ENCODE data around the gene CDH23. TPM values are rescaled to one million over a fixed set of nuclear protein-coding genes. Genes with fewer than 3 reads are reported as not detected.

CDH23 gene
- total RNA-seq, 1 experiment from 2014 or later, result 0.34 TPM

GRCh38 chr10:71467161-71467560 is 70.4 kb downstream of the CDH23 start:
- no peaks in the 10 kb centered on the region for H3K4me1 ChIP-seq
- no peaks in the 10 kb centered on the region for H3K36me3 ChIP-seq (ENCODE audit: control insufficient read depth, insufficient read depth, low read length)
- no peak overlapping the region for H3K4me3 ChIP-seq (ENCODE audit: low read depth, low read length)
- TF ChIP-seq, protein P1, sequence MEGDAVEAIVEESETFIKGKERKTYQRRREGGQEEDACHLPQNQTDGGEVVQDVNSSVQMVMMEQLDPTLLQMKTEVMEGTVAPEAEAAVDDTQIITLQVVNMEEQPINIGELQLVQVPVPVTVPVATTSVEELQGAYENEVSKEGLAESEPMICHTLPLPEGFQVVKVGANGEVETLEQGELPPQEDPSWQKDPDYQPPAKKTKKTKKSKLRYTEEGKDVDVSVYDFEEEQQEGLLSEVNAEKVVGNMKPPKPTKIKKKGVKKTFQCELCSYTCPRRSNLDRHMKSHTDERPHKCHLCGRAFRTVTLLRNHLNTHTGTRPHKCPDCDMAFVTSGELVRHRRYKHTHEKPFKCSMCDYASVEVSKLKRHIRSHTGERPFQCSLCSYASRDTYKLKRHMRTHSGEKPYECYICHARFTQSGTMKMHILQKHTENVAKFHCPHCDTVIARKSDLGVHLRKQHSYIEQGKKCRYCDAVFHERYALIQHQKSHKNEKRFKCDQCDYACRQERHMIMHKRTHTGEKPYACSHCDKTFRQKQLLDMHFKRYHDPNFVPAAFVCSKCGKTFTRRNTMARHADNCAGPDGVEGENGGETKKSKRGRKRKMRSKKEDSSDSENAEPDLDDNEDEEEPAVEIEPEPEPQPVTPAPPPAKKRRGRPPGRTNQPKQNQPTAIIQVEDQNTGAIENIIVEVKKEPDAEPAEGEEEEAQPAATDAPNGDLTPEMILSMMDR (IDR thresholded peaks at IDR 0.05; ENCODE audit: insufficient read depth in 1 of 2, low read depth in 1 of 2, low read length in 1 of 2, severe bottlenecking in 1 of 2, unreplicated experiment in 1 of 2), result no peak
- no peak overlapping the region for H3K4me3 Mint-ChIP-seq (ENCODE audit: unreplicated experiment)
- H3K27me3 Mint-ChIP-seq (ENCODE audit: insufficient read depth, unreplicated experiment), result peaks cover 23% of the 10 kb centered on the region
- no peaks in the 10 kb centered on the region for H3K27me3 ChIP-seq (replicated peaks; ENCODE audit: control insufficient read depth, insufficient read depth, low read length)
- no peaks in the 10 kb centered on the region for H3K9me3 ChIP-seq
- CTCF ChIA-PET, result no interaction called here
- intact Hi-C loops (cut with micrococcal nuclease; ENCODE audit: unreplicated experiment), result loop anchor here (10.0 kb wide), 1 partner anchor 152 kb away; the partner anchor contains the start of gene SLC29A3
- POLR2A ChIA-PET, result no interaction called here
- H3K36me3 Mint-ChIP-seq (ENCODE audit: insufficient read depth, unreplicated experiment), result no peaks in the 10 kb centered on the region
- no peak for DNase-seq
- no peak overlapping the region for H3K27ac Mint-ChIP-seq (ENCODE audit: unreplicated experiment)
- BruUV-seq (replicated peaks), result no TSS peak
- no peaks in the 10 kb centered on the region for H3K4me1 Mint-ChIP-seq (ENCODE audit: low read depth, unreplicated experiment)
- H3K9me3 Mint-ChIP-seq (ENCODE audit: unreplicated experiment), result no peaks in the 10 kb centered on the region

DNA sequence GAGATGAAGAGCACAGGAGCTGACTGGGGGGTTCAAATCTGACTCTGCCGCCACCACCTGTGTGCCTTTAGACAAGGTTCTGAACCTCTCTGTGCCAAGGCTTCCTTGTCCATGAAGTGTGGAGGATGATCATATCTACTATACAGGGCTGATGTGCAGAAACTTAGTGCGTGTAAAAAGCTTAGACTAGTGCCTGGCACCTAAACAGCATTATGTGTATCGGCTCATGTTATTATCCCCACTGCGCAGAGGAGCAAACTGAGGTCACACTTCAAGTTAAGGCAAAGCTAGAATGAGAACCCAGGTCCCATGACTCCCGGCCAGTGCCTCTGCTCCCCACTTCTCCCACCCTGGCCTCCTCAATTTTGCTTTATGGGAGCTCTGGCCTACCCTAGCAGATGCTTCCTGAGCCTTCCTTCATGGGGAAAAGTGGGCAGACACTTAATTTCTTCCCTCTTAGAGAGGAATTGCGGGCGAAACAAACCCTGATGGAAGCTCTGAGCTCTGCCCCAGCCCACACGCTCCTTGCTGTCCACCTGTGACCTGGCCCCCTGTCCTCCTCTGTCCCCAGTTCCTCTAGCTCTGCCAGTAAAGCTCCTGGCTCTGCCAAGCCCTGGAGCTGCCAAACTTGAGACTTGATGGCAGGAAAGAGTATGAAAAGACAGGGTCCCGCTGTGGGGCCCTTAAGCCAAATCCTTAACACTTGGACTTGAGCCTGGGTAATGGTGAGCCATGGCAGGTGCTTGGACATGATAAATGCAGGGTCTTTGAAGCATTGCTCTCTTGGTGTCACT is 71.0 kb downstream of the CDH23 start:
- H3K27me3 Mint-ChIP-seq (ENCODE audit: insufficient read depth, unreplicated experiment), result peaks cover 23% of the 10 kb centered on the region
- ChIA-PET POLR2A (no interaction called here), CTCF (interaction anchor here (0.6 to 1.4 kb wide), 4 partner anchors 28 to 102 kb away, joined by 3 read pairs; no protein-coding TSS in a partner anchor)
- H3K4me1 Mint-ChIP-seq (ENCODE audit: low read depth, unreplicated experiment), result no peaks in the 10 kb centered on the region
- no peak for DNase-seq
- H3K27ac Mint-ChIP-seq (ENCODE audit: unreplicated experiment), result no peak overlapping the region
- H3K4me3 Mint-ChIP-seq (ENCODE audit: unreplicated experiment), result no peak overlapping the region
- Histone ChIP-seq H3K4me1 (no peaks in the 10 kb centered on the region), H3K4me3 (ENCODE audit: low read depth, low read length) (no peak overlapping the region), H3K36me3 (ENCODE audit: control insufficient read depth, insufficient read depth, low read length) (no peaks in the 10 kb centered on the region), H3K9me3 (no peaks in the 10 kb centered on the region), H3K27me3 (replicated peaks; ENCODE audit: control insufficient read depth, insufficient read depth, low read length) (no peaks in the 10 kb centered on the region)
- no peaks in the 10 kb centered on the region for H3K36me3 Mint-ChIP-seq (ENCODE audit: insufficient read depth, unreplicated experiment)
- no peaks in the 10 kb centered on the region for H3K9me3 Mint-ChIP-seq (ENCODE audit: unreplicated experiment)
- no TSS peak for BruUV-seq (replicated peaks)
- TF ChIP-seq, protein P1 (IDR thresholded peaks at IDR 0.05; ENCODE audit: insufficient read depth in 1 of 2, low read depth in 1 of 2, low read length in 1 of 2, severe bottlenecking in 1 of 2, unreplicated experiment in 1 of 2), result no peak
- intact Hi-C loops (cut with micrococcal nuclease; ENCODE audit: unreplicated experiment), result loop anchor here (10.0 kb wide), 1 partner anchor 153 kb away; the partner anchor contains the start of gene SLC29A3

DNA sequence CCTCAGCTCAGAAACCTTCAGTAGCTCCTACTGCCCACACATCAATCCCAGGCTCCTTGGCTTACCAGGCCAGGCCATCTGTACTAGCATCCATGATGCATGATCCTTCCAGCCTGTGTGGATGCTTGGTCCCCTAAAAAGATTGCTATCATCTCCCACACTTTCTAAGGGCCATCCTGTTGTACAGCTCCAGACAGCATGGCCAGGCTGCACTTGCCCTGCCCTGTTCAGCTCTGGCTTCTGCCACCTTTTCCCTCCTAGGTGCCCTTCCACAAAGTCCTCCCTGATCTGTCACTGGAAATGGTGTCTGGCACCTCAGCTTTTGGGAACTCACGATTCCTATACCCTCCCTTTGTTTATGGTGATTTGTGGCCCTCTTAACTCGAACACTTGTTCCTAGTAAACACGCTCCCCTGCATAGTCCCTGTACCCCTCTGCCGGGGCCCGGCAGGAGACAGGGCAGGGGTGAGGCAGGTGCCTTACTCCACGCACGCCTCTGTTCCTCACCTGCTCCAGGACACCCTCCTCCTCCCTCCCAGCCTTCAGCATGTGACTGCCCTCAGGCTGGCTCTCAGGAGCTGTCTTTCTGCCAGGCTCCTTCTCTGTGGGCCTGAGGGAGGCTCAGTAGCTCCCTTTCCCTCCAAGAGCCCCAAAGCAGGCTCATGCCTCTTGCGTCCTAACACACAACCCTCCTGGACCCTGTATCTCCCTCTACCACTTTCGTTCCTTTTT is 71.8 kb downstream of the CDH23 start:
- BruUV-seq (replicated peaks), result no TSS peak
- TF ChIP-seq, protein P1 (IDR thresholded peaks at IDR 0.05; ENCODE audit: insufficient read depth in 1 of 2, low read depth in 1 of 2, low read length in 1 of 2, severe bottlenecking in 1 of 2, unreplicated experiment in 1 of 2), result no peak
- Mint-ChIP-seq H3K27ac (ENCODE audit: unreplicated experiment) (no peak overlapping the region), H3K36me3 (ENCODE audit: insufficient read depth, unreplicated experiment) (no peaks in the 10 kb centered on the region), H3K4me3 (ENCODE audit: unreplicated experiment) (no peak overlapping the region), H3K4me1 (ENCODE audit: low read depth, unreplicated experiment) (no peaks in the 10 kb centered on the region), H3K27me3 (ENCODE audit: insufficient read depth, unreplicated experiment) (peaks cover 23% of the 10 kb centered on the region), H3K9me3 (ENCODE audit: unreplicated experiment) (no peaks in the 10 kb centered on the region)
- Histone ChIP-seq H3K4me3 (ENCODE audit: low read depth, low read length) (no peak overlapping the region), H3K4me1 (no peaks in the 10 kb centered on the region), H3K36me3 (ENCODE audit: control insufficient read depth, insufficient read depth, low read length) (no peaks in the 10 kb centered on the region), H3K27me3 (replicated peaks; ENCODE audit: control insufficient read depth, insufficient read depth, low read length) (no peaks in the 10 kb centered on the region), H3K9me3 (no peaks in the 10 kb centered on the region)
- POLR2A ChIA-PET, result interaction anchor here (0.7 kb wide), 1 partner anchor 13 kb away, joined by 3 read pairs; no protein-coding TSS in a partner anchor
- CTCF ChIA-PET, result interaction anchor here (0.5 to 1.4 kb wide), 6 partner anchors 29 to 458 kb away, joined by 3 read pairs; no protein-coding TSS in a partner anchor
- intact Hi-C loops (cut with micrococcal nuclease; ENCODE audit: unreplicated experiment), result loop anchor here (10.0 kb wide), 1 partner anchor 154 kb away; the partner anchor contains the start of gene SLC29A3
- DNase-seq, result no peak

All from Caco-2 (cell line).